SK-N-SH (cell line): ENCODE measurements around the gene G6PC1.

Experiments
- EP300 ChIP-seq, 2 experiments: IDR thresholded peaks; 2 replicates each; pipeline versions ENCODE4 v1.4.0 to v1.6.1; 2012; ENCODE audit warnings: borderline replicate concordance in 1 of 2, low read depth in 1 of 2, low read length in 1 of 2
- EZH2phosphoT487 ChIP-seq: fragments of 200-600 bp; sonication (generic); IDR thresholded peaks from 2 replicates; pipeline ENCODE4 v1.6.1; 2017; ENCODE audit warnings: low read depth, mixed run types, mild to moderate bottlenecking, antibody characterized with exemption, moderate library complexity, borderline replicate concordance
- FOXJ3 ChIP-seq: sonication (generic); formaldehyde crosslinking; IDR thresholded peaks from 2 replicates; pipeline ENCODE4 v1.5.1; 2020; ENCODE audit warnings: mild to moderate bottlenecking, missing genetic modification reagents
- GABPA ChIP-seq: IDR thresholded peaks from 2 replicates; pipeline ENCODE4 v1.4.0; 2012; ENCODE audit warnings: low read depth, mild to moderate bottlenecking
- GATA2 ChIP-seq: sonication (generic); formaldehyde crosslinking; IDR thresholded peaks from 2 replicates; pipeline ENCODE4 v1.5.0; 2020; ENCODE audit warnings: mild to moderate bottlenecking, missing genetic modification reagents
- REST ChIP-seq: IDR thresholded peaks from 2 replicates; pipeline ENCODE4 v1.6.1; 2012; ENCODE audit warnings: mild to moderate bottlenecking, low read depth, low read length, moderate library complexity
- RXRA ChIP-seq: IDR thresholded peaks from 2 replicates; pipeline ENCODE4 v1.4.0; 2012; ENCODE audit warnings: low read depth, mild to moderate bottlenecking, borderline replicate concordance
- SIN3A ChIP-seq: IDR thresholded peaks from 2 replicates; pipeline ENCODE4 v1.6.1; 2012; ENCODE audit warnings: low read depth, mild to moderate bottlenecking, low read length, moderate library complexity, borderline replicate concordance
- SMC3 ChIP-seq: IDR thresholded peaks from 2 replicates; pipeline ENCODE4 v1.6.1; 2012; ENCODE audit warnings: low read depth, low read length, improper control_type of control experiment
- USF2 ChIP-seq: fragments of 150-350 bp; IDR thresholded peaks from 2 replicates; pipeline ENCODE4 v1.6.1; 2017; ENCODE audit warnings: antibody characterized with exemption, low read length, low read depth, borderline replicate concordance
- YY1 ChIP-seq: IDR thresholded peaks from 2 replicates; pipeline ENCODE4 v1.4.0; 2012; ENCODE audit warnings: low read depth, mild to moderate bottlenecking
- TF ChIP-seq, protein P1 (sequence below): fragments of 200-600 bp; sonication (generic); IDR thresholded peaks from 2 replicates; pipeline ENCODE4 v1.6.1; 2017; ENCODE audit warnings: antibody characterized with exemption, mild to moderate bottlenecking, moderate library complexity
- TF ChIP-seq, protein P2 (sequence below): IDR thresholded peaks from 2 replicates; pipeline ENCODE4 v1.4.0; 2012; ENCODE audit warnings: low read depth

DNA sequence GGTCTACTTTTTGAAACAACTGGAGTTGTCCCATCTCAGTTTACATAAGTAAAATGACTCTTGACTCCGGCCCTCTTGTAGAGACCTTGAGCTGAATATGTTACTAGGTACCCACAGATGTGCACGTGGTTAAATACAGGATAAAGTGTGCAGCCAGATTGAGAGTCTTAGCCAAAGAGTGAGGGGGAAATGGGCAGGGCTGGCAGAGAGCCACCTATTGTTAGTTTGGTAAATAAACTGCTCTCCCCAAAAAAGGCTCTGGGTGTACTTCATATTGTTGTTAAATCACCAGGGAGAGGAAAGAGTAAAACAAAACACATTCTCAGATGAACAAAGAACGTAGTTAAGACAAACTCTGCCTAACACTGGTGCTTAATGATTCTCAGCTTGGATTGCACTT is 20.3 kb downstream of the G6PC1 start:
- TF ChIP-seq SIN3A = no peak
- TF ChIP-seq, protein P1, sequence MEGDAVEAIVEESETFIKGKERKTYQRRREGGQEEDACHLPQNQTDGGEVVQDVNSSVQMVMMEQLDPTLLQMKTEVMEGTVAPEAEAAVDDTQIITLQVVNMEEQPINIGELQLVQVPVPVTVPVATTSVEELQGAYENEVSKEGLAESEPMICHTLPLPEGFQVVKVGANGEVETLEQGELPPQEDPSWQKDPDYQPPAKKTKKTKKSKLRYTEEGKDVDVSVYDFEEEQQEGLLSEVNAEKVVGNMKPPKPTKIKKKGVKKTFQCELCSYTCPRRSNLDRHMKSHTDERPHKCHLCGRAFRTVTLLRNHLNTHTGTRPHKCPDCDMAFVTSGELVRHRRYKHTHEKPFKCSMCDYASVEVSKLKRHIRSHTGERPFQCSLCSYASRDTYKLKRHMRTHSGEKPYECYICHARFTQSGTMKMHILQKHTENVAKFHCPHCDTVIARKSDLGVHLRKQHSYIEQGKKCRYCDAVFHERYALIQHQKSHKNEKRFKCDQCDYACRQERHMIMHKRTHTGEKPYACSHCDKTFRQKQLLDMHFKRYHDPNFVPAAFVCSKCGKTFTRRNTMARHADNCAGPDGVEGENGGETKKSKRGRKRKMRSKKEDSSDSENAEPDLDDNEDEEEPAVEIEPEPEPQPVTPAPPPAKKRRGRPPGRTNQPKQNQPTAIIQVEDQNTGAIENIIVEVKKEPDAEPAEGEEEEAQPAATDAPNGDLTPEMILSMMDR = no peak
- TF ChIP-seq GATA2 (CRISPR knock-in tag) = no peak
- no peak for TF ChIP-seq FOXJ3 (CRISPR knock-in tag)
- no peak for TF ChIP-seq GABPA
- no peak for TF ChIP-seq SMC3
- TF ChIP-seq EP300 (IDR thresholded peaks at IDR 0.05; ENCODE audit: borderline replicate concordance in 1 of 2, low read depth in 1 of 2, low read length in 1 of 2) = no peak
- no peak for TF ChIP-seq YY1
- TF ChIP-seq EZH2phosphoT487 = no peak
- TF ChIP-seq, protein P2, sequence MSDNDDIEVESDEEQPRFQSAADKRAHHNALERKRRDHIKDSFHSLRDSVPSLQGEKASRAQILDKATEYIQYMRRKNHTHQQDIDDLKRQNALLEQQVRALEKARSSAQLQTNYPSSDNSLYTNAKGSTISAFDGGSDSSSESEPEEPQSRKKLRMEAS = no peak
- no peak for TF ChIP-seq REST
- no peak for TF ChIP-seq USF2
- no peak for TF ChIP-seq RXRA
